Activated B cell treated with CpG ODN at 0.5 μM for 24 hours (primary cell): Measurements from ENCODE around the gene PHF2. TPM values are rescaled to one million over a fixed set of nuclear protein-coding genes. Genes with fewer than 3 reads are reported as not detected.

Source experiments
- ATAC-seq: fragments of 200-7000 bp; cut with Tn5 transposase; one replicate; pipeline ENCODE4 v1.10.0; 2021; ENCODE audit warnings: low read depth, mild to moderate bottlenecking, moderate library complexity
- CTCF ChIA-PET: fragments of 350-600 bp; sonication (Branson Sonifier 250); formaldehyde crosslinking; loops from one replicate; lab custom pipeline; 2021; ENCODE audit warnings: antibody characterized with exemption; lab: Charles Lee
- POLR2A ChIA-PET: fragments of 350-600 bp; sonication (Branson Sonifier 250); formaldehyde crosslinking; loops from one replicate; lab custom pipeline; 2021; ENCODE audit warnings: antibody characterized with exemption; lab: Charles Lee
- DNase-seq: peaks from one replicate; pipeline ENCODE4 v3.0.0; 2022
- H3K27ac Mint-ChIP-seq: one replicate; pipeline ENCODE4 v1.8.0; 2020; ENCODE audit warnings: mixed read lengths
- H3K27me3 Mint-ChIP-seq: one replicate; pipeline ENCODE4 v1.8.0; 2021; ENCODE audit warnings: mixed read lengths
- H3K36me3 Mint-ChIP-seq: one replicate; pipeline ENCODE4 v1.8.0; 2021; ENCODE audit warnings: low read depth, mixed read lengths
- H3K4me1 Mint-ChIP-seq: one replicate; pipeline ENCODE4 v1.8.0; 2021; ENCODE audit warnings: mixed read lengths
- H3K4me3 Mint-ChIP-seq: one replicate; pipeline ENCODE4 v1.8.0; 2020; ENCODE audit warnings: mild to moderate bottlenecking, mixed read lengths
- H3K9me3 Mint-ChIP-seq: one replicate; pipeline ENCODE4 v1.8.0; 2020; ENCODE audit warnings: mixed read lengths
- intact Hi-C: fragments of 100-400 bp; cut with micrococcal nuclease; formaldehyde crosslinking; loops from one replicate; pipeline ENCODE4 v1.15.1; 2024
- total RNA-seq: library from RNA; stranded (reverse); gene quantifications from 2 replicates; pipeline ENCODE4 v1.2.3, GENCODE V29; 2022
- TF ChIP-seq, protein P1 (sequence below): fragments of 200-600 bp; IDR thresholded peaks from one replicate; pipeline ENCODE4 v1.8.0; 2022; ENCODE audit warnings: antibody characterized with exemption, mild to moderate bottlenecking

The PHF2 gene
- total RNA-seq, 1 donor from 2014 or later, result 18.2 TPM

GRCh38 chr9:93585695-93586094, 9.3 kb downstream of the PHF2 start:
- Mint-ChIP-seq H3K4me1 (peaks cover 22% of the 10 kb centered on the region), H3K4me3 (no peak overlapping the region), H3K27ac (no peak overlapping the region), H3K36me3 (no peaks in the 10 kb centered on the region), H3K27me3 (no peaks in the 10 kb centered on the region), H3K9me3 (peaks cover 5% of the 10 kb centered on the region)
- DNase-seq (no peak), ATAC-seq (no peak)
- intact Hi-C loops, result no loop called here
- TF ChIP-seq, protein P1, sequence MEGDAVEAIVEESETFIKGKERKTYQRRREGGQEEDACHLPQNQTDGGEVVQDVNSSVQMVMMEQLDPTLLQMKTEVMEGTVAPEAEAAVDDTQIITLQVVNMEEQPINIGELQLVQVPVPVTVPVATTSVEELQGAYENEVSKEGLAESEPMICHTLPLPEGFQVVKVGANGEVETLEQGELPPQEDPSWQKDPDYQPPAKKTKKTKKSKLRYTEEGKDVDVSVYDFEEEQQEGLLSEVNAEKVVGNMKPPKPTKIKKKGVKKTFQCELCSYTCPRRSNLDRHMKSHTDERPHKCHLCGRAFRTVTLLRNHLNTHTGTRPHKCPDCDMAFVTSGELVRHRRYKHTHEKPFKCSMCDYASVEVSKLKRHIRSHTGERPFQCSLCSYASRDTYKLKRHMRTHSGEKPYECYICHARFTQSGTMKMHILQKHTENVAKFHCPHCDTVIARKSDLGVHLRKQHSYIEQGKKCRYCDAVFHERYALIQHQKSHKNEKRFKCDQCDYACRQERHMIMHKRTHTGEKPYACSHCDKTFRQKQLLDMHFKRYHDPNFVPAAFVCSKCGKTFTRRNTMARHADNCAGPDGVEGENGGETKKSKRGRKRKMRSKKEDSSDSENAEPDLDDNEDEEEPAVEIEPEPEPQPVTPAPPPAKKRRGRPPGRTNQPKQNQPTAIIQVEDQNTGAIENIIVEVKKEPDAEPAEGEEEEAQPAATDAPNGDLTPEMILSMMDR, result no peak
- ChIA-PET POLR2A (no interaction called here), CTCF (no interaction called here)

DNA sequence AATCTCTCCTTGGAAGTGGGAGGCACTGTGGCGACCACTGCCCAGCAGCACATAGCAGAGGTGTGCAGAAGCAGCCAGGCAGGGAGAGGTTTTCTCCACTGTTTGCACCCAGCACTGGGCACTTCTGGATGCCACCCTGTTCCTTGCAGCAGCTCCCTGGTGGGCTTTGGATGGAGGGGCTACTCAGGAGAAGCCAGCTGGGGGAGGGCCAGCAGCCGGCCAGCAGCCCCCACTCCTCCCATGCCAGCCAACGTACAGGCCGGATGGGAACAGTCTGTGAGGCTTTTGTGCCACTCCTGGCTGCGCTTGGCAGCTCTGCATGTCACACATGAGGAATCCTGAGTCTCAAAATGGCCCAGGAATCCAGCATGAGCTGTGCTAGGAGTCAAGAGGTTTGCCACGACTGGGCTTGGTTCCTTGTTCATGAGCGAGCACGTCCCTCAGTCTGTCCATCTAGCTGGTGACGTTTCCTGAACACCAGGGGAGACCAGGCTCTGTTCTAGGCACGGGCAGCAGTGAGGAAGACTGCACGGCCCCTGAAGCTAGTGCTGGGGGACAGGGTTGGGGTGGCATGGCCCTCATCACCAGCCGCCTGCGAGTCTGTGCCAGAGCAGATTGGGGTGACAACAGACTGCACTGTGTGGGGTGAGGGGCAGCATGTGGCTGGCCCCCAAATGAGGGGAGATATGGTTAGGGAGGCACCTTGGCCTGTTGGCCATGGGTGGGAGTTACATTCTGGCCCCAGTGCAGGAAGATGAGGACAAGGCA, 10.1 kb downstream of the PHF2 start:
- ATAC-seq (no peak), DNase-seq (no peak)
- H3K9me3 Mint-ChIP-seq, result peaks cover 5% of the 10 kb centered on the region
- no peak overlapping the region for H3K4me3 Mint-ChIP-seq
- no peaks in the 10 kb centered on the region for H3K27me3 Mint-ChIP-seq
- no peaks in the 10 kb centered on the region for H3K36me3 Mint-ChIP-seq
- no peak overlapping the region for H3K27ac Mint-ChIP-seq
- ChIA-PET CTCF (no interaction called here), POLR2A (no interaction called here)
- TF ChIP-seq, protein P1, result no peak
- H3K4me1 Mint-ChIP-seq, result peaks cover 23% of the 10 kb centered on the region
- intact Hi-C loops, result no loop called here

DNA sequence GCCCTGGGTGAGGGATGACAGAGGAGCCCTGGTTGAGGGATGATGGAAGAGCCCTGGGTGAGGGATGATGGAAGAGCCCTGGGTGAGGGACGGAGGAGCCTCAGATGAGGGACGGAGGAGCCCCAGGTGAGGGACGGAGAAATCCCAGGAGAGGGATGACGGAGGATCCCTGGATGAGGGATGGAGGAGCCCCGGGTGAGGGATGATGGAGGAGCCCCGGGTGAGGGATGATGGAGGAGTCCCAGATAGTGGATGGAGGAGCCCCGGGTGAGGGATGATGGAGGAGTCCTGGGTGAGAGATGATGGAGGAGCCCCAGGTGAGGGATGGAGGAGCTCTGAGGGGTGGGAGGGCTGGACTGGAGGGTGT, 10.9 kb downstream of the PHF2 start:
- no peak for ATAC-seq
- intact Hi-C loops, result no loop called here
- H3K27me3 Mint-ChIP-seq, result no peaks in the 10 kb centered on the region
- H3K36me3 Mint-ChIP-seq, result no peaks in the 10 kb centered on the region
- peaks cover 5% of the 10 kb centered on the region for H3K9me3 Mint-ChIP-seq
- ChIA-PET CTCF (no interaction called here), POLR2A (interaction anchor here (0.7 kb wide), 1 partner anchor 9 kb away, joined by 4 read pairs; no protein-coding TSS in a partner anchor)
- peaks cover 28% of the 10 kb centered on the region for H3K4me1 Mint-ChIP-seq
- no peak overlapping the region for H3K27ac Mint-ChIP-seq
- TF ChIP-seq, protein P1, result no peak
- H3K4me3 Mint-ChIP-seq, result no peak overlapping the region
- DNase-seq, result no peak

DNA sequence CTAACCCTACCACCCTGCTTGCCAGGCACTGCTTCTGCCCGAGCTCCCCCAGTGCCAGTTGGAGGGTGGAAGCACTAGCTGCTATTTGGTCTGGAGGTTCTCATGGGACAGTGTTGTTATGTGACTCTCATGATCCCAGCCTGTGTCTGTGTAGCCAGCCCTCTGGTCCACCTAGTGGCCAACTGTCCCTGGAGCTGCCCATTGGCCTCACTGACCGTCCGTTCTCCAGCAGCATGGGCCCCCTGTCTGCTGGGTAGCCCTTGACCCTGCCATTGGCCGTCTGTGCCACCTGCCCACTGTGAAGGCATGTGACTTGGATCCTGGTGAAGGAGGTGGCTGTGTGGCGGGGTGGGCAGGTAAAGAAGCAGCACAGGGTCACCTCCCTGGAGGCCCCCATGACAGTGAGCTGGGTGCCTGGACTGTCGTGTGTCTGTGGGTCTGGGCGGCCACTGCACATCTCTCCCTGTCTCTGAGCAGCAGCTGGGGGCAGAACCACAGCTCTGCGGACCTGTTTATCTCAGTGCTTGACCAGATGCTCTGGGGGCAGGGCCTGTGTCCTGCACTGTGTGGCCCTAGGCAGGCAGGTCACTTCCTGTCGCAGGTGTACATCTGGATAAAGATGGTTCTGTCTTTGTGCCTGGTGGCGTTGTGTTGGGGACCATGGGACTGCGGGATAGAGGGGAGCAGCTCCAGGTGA, 11.4 kb downstream of the PHF2 start:
- Mint-ChIP-seq H3K4me3 (no peak overlapping the region), H3K27ac (no peak overlapping the region), H3K4me1 (peaks cover 25% of the 10 kb centered on the region), H3K27me3 (no peaks in the 10 kb centered on the region), H3K36me3 (no peaks in the 10 kb centered on the region), H3K9me3 (peaks cover 5% of the 10 kb centered on the region)
- ATAC-seq (no peak), DNase-seq (no peak)
- TF ChIP-seq, protein P1, result no peak
- ChIA-PET CTCF (no interaction called here), POLR2A (interaction anchor here (0.7 kb wide), 1 partner anchor 9 kb away, joined by 4 read pairs; no protein-coding TSS in a partner anchor)
- intact Hi-C loops, result no loop called here
